ENCODE results near the gene TNFAIP8L1.

GRCh38 chr19:4602915-4603314 is 36.4 kb upstream of the TNFAIP8L1 start:
- TF ChIP-seq, protein P1, sequence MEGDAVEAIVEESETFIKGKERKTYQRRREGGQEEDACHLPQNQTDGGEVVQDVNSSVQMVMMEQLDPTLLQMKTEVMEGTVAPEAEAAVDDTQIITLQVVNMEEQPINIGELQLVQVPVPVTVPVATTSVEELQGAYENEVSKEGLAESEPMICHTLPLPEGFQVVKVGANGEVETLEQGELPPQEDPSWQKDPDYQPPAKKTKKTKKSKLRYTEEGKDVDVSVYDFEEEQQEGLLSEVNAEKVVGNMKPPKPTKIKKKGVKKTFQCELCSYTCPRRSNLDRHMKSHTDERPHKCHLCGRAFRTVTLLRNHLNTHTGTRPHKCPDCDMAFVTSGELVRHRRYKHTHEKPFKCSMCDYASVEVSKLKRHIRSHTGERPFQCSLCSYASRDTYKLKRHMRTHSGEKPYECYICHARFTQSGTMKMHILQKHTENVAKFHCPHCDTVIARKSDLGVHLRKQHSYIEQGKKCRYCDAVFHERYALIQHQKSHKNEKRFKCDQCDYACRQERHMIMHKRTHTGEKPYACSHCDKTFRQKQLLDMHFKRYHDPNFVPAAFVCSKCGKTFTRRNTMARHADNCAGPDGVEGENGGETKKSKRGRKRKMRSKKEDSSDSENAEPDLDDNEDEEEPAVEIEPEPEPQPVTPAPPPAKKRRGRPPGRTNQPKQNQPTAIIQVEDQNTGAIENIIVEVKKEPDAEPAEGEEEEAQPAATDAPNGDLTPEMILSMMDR (IDR thresholded peaks at IDR 0.05; ENCODE audit: low read length): no peak
- no peak for TF ChIP-seq EZH2 (IDR thresholded peaks at IDR 0.05; ENCODE audit: borderline replicate concordance, low read length)

All from OCI-LY1 (cell line).